ENCODE results near the gene ELP6. TPM values are rescaled to one million over a fixed set of nuclear protein-coding genes. Genes with fewer than 3 reads are reported as not detected.
A peak's percentile ranks its signal among the peaks of the same experiment; 100 is the strongest.

Gene ELP6
- polyA plus RNA-seq, 1 of the 3 experiments (the other 2 are of a cell fraction): 79.8 TPM

DNA sequence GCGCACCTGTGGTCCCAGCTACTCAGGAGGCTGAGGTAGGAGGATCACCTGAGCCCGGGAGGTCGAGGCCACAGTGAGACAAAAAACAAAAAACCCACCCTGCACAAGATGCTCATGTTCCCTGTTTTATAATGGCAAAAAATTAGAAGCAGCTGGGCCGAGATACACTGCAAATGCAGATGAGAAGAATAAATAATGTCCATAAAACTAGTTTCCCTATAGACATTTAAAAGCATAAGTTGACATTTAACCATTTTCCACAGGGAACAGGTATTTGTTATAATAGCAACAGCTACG, 37.2 kb downstream of the ELP6 start:
- Histone ChIP-seq H3K27ac (ENCODE audit: low read depth in 2 of 2, low read length in 1 of 2) (peak overlapping the region; percentile 41 to 51; a peak in 3 of 4 replicates), H2AFZ (ENCODE audit: low read depth) (peak overlapping the region; percentile 94), H3K79me2 (ENCODE audit: insufficient read depth) (peaks cover 42% of the 10 kb centered on the region), H3K36me3 (replicated peaks in 1 of 2; ENCODE audit: control insufficient read depth in 1 of 2, insufficient read depth in 2 of 2, low read length in 1 of 2) (no peaks in the 10 kb centered on the region), H3K9me3 (no peaks in the 10 kb centered on the region), H3K4me3 (ENCODE audit: low read depth in 2 of 2, low read length in 1 of 2) (peak overlapping the region; percentile 74 to 98), H3F3A (replicated peaks; ENCODE audit: insufficient read depth) (no peaks in the 10 kb centered on the region), H3K9me2 (no peaks in the 10 kb centered on the region), H3K9ac (peak overlapping the region; percentile 73), H3K4me2 (peak overlapping the region; percentile 77), H4K20me1 (ENCODE audit: insufficient read depth) (peaks cover 15% of the 10 kb centered on the region), H3K27me3 (ENCODE audit: insufficient read depth) (no peaks in the 10 kb centered on the region), H3K4me1 (ENCODE audit: control insufficient read depth in 1 of 2, insufficient read depth in 2 of 2, low read depth in 1 of 2, low read length in 1 of 2) (peaks cover 0 to 5% of the 10 kb centered on the region in 2 experiments; a peak in 1 of 4 replicates)
- ChIA-PET CTCF (interaction anchor here (0.7 to 4.1 kb wide), 22 partner anchors 8 to 102 kb away, joined by 3 to 64 read pairs (median 3); no protein-coding TSS in a partner anchor), POLR2A (interaction anchor here (2.4 kb wide), 1 partner anchor 55 kb away, joined by 12 read pairs; no protein-coding TSS in a partner anchor)
- WGBS (ENCODE audit: low lambda C conversion rate): 51% methylated on average over 5 of the region's 5 CpGs
- DNase-seq: no peak
- no peak for TF ChIP-seq FOXJ3 (CRISPR knock-in tag; IDR thresholded peaks at IDR 0.05)
- TF ChIP-seq, protein P1, sequence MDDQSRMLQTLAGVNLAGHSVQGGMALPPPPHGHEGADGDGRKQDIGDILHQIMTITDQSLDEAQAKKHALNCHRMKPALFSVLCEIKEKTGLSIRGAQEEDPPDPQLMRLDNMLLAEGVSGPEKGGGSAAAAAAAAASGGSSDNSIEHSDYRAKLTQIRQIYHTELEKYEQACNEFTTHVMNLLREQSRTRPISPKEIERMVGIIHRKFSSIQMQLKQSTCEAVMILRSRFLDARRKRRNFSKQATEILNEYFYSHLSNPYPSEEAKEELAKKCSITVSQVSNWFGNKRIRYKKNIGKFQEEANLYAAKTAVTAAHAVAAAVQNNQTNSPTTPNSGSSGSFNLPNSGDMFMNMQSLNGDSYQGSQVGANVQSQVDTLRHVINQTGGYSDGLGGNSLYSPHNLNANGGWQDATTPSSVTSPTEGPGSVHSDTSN (IDR thresholded peaks at IDR 0.05): no peak
- TF ChIP-seq, protein P2, sequence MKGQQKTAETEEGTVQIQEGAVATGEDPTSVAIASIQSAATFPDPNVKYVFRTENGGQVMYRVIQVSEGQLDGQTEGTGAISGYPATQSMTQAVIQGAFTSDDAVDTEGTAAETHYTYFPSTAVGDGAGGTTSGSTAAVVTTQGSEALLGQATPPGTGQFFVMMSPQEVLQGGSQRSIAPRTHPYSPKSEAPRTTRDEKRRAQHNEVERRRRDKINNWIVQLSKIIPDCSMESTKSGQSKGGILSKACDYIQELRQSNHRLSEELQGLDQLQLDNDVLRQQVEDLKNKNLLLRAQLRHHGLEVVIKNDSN (IDR thresholded peaks at IDR 0.05; ENCODE audit: borderline replicate concordance, low read depth): no peak
- TF ChIP-seq RXRA (IDR thresholded peaks at IDR 0.05; ENCODE audit: borderline replicate concordance, low read depth): no peak
- TF ChIP-seq, protein P3, sequence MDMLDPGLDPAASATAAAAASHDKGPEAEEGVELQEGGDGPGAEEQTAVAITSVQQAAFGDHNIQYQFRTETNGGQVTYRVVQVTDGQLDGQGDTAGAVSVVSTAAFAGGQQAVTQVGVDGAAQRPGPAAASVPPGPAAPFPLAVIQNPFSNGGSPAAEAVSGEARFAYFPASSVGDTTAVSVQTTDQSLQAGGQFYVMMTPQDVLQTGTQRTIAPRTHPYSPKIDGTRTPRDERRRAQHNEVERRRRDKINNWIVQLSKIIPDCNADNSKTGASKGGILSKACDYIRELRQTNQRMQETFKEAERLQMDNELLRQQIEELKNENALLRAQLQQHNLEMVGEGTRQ (IDR thresholded peaks at IDR 0.05; ENCODE audit: borderline replicate concordance, low read depth, low read length): no peak
- TF ChIP-seq YY1 (IDR thresholded peaks at IDR 0.05; ENCODE audit: low read depth): no peak
- no peak for TF ChIP-seq RCOR1 (IDR thresholded peaks at IDR 0.05; ENCODE audit: low read length)
- TF ChIP-seq FOXM1 (IDR thresholded peaks at IDR 0.05; ENCODE audit: low read depth): no peak
- TF ChIP-seq TAF1 (IDR thresholded peaks at IDR 0.05; ENCODE audit: borderline replicate concordance, low read depth, low read length): no peak
- no peak for TF ChIP-seq NFIC (IDR thresholded peaks at IDR 0.05; ENCODE audit: borderline replicate concordance)
- no peak for TF ChIP-seq GATA2 (CRISPR knock-in tag; IDR thresholded peaks at IDR 0.05)
- no peak for TF ChIP-seq SIN3A (IDR thresholded peaks at IDR 0.05; ENCODE audit: borderline replicate concordance, low read depth, low read length)
- TF ChIP-seq, protein P4, sequence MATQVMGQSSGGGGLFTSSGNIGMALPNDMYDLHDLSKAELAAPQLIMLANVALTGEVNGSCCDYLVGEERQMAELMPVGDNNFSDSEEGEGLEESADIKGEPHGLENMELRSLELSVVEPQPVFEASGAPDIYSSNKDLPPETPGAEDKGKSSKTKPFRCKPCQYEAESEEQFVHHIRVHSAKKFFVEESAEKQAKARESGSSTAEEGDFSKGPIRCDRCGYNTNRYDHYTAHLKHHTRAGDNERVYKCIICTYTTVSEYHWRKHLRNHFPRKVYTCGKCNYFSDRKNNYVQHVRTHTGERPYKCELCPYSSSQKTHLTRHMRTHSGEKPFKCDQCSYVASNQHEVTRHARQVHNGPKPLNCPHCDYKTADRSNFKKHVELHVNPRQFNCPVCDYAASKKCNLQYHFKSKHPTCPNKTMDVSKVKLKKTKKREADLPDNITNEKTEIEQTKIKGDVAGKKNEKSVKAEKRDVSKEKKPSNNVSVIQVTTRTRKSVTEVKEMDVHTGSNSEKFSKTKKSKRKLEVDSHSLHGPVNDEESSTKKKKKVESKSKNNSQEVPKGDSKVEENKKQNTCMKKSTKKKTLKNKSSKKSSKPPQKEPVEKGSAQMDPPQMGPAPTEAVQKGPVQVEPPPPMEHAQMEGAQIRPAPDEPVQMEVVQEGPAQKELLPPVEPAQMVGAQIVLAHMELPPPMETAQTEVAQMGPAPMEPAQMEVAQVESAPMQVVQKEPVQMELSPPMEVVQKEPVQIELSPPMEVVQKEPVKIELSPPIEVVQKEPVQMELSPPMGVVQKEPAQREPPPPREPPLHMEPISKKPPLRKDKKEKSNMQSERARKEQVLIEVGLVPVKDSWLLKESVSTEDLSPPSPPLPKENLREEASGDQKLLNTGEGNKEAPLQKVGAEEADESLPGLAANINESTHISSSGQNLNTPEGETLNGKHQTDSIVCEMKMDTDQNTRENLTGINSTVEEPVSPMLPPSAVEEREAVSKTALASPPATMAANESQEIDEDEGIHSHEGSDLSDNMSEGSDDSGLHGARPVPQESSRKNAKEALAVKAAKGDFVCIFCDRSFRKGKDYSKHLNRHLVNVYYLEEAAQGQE (IDR thresholded peaks at IDR 0.05; ENCODE audit: low read depth, low read length): no peak
- TF ChIP-seq, protein P5, sequence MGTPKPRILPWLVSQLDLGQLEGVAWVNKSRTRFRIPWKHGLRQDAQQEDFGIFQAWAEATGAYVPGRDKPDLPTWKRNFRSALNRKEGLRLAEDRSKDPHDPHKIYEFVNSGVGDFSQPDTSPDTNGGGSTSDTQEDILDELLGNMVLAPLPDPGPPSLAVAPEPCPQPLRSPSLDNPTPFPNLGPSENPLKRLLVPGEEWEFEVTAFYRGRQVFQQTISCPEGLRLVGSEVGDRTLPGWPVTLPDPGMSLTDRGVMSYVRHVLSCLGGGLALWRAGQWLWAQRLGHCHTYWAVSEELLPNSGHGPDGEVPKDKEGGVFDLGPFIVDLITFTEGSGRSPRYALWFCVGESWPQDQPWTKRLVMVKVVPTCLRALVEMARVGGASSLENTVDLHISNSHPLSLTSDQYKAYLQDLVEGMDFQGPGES (IDR thresholded peaks at IDR 0.05; ENCODE audit: low read depth, low read length): no peak
- TF ChIP-seq GABPA (IDR thresholded peaks at IDR 0.05; ENCODE audit: low read depth): no peak
- no peak for TF ChIP-seq MEF2A (IDR thresholded peaks at IDR 0.05; ENCODE audit: borderline replicate concordance, low read depth)
